GM21526 (cell line): ENCODE results near the gene DACT3.

Experiments used
- ATAC-seq: cut with Tn5 transposase; IDR thresholded peaks from one replicate; pipeline ENCODE4 v1.9.1; 2021; ENCODE audit warnings: moderate library complexity; ENCODE audit not compliant: unreplicated experiment, low FRiP score

Gene DACT3

DNA sequence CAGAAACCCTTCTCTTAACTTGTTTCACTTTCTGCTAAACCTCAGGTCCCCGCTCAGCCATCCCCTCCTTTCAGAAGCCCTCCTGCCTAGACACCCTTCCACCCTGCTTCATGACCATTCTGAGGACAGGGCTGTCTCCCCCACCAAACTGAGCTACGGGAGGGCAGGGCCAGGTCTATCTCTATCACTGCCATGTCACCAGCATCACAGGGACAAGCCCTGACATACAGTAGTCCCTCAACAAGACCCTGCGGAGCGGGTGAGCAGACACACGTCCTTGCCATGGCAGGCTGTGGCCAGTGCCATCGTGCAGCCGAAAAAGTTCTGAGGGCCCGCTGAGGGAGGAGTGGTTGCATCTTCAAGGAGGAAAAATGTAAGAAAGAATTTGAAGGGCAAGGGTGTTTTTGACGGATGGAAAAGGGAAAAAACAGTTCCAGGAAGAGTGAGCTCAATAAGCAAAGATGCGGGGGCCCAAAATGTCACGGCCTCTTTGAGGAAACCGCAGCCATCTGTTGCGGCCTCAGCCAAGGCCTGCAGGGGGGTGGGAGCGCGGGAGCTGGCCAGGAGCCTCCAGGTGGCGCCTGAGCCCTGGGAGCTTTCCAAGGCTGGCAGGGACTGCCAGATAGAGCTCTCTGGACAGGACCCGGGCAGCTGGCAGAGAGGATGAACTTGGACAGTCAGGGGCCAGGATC, 44.2 kb downstream of the DACT3 start:
- no peak for ATAC-seq

DNA sequence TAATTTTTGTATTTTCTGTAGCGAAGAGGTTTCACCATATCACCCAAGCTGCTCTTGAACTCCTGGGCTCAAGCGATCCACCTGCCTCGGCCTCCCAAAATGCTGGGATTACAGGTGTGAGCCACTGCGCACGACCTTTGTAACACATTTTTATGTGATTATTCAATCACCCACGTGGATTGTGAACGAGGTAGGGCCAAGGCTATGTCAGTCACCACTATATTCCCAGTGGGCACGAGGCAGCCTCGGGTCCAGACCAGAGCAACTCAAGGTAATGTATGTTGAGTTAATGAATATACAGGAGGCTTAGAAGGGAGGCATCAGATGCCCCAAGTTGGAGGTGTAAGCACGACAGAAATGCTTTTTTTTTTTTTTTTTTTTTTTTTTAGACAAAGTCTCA, 45.0 kb downstream of the DACT3 start:
- no peak for ATAC-seq

DNA sequence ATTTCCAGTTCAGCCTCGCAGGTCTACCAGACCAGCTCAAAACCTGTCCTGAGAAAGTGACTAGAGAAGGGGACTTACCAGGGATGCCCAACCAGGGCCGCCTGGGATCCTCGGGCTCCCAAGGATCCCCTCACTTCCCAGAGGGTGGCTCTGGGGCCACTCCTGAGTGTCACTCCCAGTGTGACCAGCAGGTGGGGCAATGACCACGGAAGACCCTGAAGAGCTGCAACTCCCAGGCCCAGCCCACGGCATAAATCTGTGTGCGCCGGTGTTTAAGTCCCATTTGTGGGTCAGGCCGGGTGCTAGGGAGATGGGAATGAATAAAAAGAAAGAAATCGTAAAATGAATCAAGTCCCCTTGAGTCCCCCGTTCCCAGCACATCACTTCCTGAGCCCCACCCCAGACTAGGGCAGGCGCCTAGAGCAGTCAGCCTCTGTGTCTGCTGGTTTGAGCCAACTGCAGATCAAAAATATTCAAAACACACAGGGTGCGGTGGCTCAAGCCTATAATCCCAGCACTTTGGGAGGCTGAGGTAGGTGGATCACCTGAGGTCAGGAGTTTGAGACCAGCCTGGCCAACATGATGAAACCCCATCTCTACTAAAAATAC, 46.8 kb downstream of the DACT3 start:
- ATAC-seq: no peak

DNA sequence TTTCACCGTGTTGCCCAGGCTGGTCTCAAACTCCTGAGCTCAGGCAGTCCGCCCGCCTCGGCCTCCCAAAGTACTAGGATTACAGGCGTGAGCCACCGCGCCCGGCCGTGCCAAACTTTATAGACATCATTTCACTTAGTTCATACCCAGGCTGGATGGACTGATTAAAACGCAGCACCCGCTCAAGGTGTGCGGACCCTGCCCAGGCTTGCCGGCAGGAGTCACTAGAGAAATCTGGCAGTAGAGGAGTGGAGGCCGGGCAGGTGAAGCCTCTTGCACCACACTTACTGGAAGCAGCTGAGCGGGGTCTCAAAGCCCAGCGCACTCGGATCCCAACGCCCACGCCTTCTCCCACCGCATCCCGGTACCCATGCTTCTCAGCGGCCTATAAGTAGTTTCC, 47.5 kb downstream of the DACT3 start:
- ATAC-seq: no peak

DNA sequence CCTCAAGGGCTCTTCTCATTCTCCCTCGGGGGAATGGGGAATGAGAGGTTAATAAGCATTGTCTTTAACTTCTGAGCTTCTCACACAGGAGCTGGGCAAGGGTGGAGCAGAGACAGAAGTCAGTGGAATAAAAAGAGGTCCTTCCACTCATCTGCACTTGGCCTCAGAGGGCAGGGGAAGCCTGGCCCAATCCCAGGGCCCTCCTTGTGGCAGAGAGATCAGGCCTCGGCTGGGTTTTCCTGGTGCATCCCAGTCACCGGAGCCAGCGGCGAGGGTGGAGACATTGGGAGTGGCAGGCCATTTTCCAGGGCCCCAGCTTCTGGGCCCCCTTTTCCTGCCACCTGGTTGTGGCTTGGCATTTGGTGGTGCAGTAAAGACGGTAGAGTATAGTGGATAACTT, 49.2 kb downstream of the DACT3 start:
- no peak for ATAC-seq

DNA sequence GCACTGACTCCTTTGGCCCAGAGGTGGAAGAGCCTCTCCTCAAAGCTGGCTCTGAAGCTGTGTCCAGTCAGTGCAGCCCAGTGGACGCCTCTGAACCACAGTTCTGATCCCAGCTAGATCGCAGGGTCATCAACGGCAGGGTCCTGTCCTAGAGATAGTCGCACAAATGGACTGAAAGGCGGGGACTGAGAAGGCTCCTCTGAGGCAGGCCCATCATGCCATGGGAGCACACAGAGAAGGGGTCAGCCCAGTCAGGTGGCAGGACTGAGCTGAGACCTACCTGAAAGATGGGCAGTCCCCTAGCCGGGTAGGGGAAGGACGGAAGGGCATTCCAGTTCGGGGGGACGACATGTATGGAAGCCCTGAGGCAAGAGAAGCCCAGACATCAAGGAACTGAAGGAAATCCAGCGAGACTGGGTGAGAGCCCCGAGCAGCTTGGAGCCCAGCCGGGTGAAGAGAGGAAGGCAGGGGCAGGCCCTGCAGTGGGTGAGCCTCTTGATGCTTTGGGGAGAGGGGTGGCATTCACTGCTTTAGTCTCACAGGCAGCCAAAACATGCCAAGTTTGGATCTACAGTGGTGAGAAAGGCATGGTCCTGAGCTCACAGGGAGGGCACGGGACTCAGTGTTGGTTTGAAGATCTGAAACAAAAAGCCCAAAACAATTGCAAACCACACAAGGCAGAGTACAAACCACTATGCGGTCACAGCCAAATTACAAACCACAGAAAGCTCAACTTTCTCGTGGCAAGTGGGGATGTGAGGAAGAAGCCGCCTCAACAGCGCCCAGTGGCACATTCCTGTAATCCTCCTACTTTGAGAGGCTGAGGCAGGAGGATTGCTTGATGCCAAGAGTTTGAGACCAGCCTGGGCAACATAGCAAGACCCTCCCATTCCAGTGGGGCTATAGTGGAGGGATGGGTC, 49.9 kb downstream of the DACT3 start:
- ATAC-seq: no peak

DNA sequence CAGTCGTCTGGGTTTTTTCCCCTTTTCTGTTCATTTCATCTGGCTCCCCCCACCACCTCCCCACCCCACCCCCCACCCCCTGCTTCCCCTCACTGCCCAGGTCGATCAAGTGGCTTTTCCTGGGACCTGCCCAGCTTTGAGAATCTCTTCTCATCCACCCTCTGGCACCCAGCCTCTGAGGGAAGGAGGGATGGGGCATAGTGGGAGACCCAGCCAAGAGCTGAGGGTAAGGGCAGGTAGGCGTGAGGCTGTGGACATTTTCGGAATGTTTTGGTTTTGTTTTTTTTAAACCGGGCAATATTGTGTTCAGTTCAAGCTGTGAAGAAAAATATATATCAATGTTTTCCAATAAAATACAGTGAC, 50.6 kb downstream of the DACT3 start:
- no peak for ATAC-seq

DNA sequence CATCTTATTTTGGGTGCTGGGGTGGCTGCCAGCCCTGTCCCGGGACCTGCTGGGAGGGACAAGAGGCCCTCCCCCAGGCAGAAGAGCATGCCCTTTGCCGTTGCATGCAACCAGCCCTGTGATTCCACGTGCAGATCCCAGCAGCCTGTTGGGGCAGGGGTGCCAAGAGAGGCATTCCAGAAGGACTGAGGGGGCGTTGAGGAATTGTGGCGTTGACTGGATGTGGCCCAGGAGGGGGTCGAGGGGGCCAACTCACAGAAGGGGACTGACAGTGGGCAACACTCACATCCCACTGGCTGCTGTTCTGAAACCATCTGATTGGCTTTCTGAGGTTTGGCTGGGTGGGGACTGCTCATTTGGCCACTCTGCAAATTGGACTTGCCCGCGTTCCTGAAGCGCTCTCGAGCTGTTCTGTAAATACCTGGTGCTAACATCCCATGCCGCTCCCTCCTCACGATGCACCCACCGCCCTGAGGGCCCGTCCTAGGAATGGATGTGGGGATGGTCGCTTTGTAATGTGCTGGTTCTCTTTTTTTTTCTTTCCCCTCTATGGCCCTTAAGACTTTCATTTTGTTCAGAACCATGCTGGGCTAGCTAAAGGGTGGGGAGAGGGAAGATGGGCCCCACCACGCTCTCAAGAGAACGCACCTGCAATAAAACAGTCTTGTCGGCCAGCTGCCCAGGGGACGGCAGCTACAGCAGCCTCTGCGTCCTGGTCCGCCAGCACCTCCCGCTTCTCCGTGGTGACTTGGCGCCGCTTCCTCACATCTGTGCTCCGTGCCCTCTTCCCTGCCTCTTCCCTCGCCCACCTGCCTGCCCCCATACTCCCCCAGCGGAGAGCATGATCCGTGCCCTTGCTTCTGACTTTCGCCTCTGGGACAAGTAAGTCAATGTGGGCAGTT, 51.2 kb downstream of the DACT3 start:
- no peak for ATAC-seq

DNA sequence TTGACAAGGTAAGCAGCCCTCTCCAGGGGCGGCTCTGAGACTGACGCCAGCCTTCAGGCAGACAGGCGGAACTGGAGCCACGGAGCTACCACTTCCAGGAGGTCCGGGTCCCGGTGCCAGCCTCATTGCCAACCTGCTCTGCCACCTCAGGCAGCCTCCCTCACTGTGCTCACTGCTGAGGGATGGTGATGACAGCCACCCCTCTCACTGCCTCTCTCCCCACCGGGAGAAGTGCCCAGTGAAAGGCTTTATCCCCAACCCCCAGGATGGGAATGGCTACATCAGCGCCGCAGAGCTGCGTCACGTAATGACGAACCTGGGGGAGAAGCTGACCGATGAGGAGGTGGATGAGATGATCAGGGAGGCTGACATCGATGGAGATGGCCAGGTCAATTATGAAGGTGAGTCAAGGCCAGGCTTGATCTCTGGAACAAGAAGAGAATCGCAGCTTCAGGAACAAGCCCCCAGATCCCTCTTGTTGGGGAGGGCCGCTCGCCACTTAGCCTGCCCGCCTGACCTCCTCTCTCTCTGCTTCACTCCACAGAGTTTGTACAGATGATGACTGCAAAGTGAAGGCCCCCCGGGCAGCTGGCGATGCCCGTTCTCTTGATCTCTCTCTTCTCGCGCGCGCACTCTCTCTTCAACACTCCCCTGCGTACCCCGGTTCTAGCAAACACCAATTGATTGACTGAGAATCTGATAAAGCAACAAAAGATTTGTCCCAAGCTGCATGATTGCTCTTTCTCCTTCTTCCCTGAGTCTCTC, 52.2 kb downstream of the DACT3 start:
- ATAC-seq: no peak

DNA sequence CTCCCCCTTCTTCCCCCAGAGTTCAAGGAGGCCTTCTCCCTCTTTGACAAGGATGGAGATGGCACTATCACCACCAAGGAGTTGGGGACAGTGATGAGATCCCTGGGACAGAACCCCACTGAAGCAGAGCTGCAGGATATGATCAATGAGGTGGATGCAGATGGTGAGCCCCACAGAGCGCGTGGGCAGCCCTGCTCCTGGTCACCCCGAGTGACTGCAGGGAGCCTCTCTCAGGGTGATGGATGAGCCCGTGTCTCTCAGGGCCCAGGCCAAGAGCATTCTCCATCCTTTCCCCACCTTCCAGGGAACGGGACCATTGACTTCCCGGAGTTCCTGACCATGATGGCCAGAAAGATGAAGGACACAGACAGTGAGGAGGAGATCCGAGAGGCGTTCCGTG, 52.8 kb downstream of the DACT3 start:
- no peak for ATAC-seq

DNA sequence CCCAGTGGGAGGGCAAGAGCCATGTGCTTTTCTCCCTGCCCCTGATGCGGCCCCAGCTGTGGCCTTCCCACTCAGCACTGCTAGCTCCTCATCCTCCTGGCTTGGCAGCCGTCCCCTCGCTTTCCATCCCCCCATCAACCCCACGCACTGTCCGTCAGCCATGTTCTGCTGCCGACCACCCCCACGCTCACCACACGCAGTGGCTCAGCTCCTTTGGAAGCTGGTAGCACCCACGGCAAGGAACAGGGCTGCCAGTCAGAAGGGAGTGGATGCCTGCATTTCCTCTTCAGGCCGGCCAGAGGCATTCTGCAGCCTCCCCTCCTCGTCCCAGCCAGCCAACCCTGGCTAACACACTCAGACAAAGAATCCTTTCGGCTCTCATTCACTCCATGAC, 53.5 kb downstream of the DACT3 start:
- ATAC-seq: no peak

DNA sequence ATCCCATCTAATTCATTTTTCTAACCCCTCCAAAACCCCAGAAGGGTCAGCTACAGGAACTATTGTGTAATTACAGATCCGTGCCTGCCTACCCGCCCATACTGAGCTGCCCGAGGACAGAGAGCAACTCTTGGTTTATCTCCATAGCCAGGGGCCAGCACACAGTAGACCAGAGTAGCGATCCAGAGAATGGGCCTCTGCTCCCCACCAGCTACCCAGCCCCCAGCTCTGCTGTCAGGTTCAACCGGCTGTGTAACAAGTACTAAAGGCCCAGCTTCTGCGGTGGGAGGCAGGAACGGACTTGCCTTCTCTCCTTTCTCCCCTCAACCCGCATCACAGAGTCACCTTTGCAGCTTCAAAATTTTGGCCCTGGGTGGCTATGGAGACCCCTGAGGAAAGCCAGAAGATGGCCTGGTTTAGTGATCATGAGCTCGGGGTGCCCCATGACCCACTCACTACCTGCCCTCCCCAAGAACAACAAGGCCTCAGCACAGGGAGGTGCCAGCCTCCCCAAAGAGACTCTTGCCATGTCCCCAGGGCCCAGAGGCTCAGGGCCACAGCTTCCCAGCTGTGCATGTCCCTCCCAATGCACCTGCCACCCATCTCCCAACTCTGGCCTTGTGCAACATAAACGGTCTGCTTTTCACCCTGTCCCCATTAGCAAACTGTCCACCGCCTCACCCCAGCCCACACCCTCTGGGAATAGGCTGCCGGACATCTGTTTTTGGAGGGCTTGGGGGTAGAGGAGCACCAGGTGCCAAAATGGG, 54.1 kb downstream of the DACT3 start:
- ATAC-seq: no peak

DNA sequence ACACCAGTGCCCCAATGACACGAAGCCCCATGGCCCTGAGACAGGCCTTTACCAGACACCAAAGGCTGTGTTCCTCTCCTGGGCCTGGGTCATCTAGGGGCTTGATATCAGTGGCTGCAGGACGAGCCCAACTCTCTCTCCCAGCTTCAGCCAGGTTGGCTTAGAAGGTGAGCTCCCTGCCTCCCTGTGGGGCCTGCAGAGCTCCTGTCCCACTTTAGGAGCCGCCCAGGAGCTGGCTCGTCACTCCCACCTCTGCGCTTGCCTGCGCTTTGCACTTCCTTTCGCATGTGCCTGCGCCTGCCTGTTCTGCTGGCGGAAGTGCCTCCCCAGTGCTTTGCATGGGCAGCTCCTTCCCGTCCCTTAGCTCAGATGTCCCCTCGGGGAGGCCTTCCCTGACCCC, 55.0 kb downstream of the DACT3 start:
- no peak for ATAC-seq

DNA sequence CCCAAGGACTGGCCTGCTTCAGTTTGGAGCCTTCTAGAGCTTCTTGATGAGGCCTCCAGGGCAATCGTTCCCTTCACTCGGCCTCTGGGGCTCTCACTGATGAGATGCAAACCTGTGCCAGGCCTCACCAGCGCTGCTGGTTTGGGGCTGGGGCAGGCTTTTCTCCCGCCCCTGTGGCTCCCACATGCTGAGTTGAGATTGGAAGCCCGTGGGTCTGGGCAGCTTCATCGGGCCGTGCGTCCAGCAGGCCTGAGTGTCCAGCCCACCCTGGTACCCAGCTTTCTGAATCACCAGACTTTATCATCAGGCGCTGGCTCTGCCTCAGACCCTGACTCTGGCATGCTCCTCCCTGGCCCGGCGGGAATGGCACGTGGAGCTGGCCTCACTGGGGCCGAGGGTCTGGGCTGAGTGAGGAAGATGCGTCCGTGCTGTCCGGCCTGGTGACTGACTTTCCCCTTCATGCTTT, 55.6 kb downstream of the DACT3 start:
- ATAC-seq: no peak

DNA sequence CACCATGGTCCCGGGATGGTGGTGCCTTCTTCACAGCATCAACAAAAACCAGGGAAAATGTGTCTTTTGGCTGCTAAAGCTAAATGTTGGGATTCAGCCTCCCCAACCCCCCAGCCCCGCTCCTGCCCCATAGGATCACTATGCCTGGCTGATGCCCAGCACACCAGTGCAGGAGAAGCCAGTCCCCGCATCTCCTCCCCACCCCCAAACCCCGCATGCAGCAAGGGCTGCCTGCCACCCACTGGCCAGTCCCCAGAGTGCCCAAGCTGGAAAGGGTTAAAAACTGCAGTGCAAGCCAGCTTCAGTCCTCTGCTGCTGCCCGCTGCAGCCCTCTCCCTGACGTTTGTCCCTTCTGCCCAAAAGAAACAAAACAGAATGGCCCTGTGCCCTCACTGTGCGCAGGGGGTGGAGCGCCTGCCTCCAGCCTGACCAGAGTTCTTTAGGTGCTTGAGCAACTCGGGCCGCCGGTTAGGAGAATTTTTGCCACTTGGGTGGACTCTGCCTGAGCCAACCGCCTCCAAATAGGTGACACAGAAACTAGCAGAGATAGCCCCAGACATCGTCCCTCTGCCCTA, 56.1 kb downstream of the DACT3 start:
- no peak for ATAC-seq

DNA sequence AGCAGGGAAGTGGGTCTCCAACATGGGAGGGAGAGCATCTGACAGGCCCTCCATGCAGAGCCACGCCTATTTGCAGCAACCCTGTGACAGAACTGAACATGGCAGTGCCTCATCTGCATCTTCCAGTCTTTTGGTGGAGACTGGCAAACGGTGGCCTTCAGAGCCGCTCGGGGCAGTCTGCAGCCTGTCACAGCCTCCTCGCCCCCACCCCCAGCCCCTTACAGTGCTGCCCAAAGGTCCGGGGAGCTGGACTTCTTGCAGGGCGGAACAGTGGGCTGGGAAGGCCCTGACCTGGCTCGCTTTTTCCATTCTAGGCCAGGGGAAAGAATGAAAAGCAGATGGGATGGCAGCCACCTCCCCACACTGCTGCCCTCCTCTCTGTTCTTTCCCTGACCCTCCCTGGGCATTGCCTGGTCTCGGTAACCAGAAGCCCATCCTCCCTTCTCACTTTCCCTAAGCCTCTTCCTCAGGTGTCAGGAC, 57.2 kb downstream of the DACT3 start:
- ATAC-seq: no peak

DNA sequence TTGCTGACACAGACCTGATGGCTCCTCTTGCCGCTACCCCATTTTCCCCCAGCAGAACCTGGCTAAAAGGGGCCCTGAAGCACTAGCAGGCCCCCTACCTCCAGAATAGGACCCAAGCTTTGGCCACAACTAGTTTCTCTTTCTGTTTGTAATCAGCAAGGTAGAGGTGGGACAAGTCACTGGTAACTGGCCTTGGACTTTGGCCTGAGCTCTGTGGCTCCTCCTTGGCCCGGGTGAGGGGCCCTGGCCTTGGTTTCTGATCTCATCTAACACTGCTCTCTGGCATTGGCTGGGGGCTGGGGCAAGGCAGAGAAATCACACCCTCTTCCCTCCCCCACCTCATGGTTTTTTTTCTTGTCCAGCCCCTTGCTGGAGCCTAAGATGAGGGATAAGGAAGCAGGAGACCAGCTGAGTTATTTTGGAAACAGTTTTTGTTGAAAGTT, 57.8 kb downstream of the DACT3 start:
- ATAC-seq: no peak

DNA sequence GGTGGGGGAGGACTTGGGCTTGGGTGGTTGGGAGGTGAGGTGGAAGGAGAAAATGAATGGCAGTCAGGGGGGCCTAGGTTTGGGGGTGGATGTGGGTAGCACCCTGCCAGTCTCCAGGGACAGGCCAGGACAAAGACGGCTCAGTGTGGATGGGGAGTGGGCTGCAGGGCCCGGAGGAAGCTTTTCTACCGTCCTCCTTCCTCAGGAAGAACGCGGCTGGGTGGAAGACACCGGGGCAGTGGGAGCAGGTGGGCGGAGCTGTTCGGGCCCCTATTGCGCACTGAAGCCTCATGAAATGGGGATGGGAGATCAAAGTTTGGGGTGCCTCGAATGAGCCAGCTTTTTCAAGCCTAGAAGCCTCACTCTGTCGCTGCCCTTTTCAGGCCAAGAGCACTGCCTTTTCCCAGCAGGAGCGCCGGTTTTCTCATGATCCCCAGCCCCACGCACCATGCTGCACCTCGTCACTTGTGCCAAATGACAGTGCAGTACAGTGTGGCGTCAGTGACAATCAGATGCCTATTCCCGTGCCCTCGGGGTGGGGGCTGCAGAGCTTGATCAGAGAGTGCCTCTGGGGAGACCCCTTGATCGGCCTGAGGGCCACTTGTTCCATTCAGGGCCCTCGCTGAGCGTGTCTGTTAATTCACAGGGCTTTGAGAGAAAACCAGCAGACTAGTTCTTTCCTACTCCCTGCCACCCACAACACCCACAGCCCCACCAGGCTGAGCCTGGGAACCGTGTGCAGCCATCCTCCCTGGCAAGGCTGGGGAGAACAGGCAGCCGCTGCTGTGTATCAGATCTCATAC, 58.4 kb downstream of the DACT3 start:
- no peak for ATAC-seq
